SK-MEL-5 (cell line): Measurements from ENCODE around the gene METTL9. TPM values are rescaled to one million over a fixed set of nuclear protein-coding genes. Genes with fewer than 3 reads are reported as not detected.
A peak's percentile ranks its signal among the peaks of the same experiment; 100 is the strongest.
"Not testable (repeated sequence)": the region's sequence is repeated elsewhere in the genome, so short reads cannot be mapped to it uniquely, and the experiment has no call there.

Experiments used
- DNase-seq: peaks from one replicate; pipeline ENCODE4 v3.0.0-alpha.2; 2016; ENCODE audit warnings: low read depth, low spot score
- in situ Hi-C: cut with HindIII; loops from 2 replicates; pipeline ENCODE4 v1.10.0; 2016; ENCODE audit warnings: low sequenced_read_pairs, high pct_unique_total_duplicates, low pct_unique_long_range_greater_than_20kb
- polyA plus RNA-seq, 2 experiments: library from polyadenylated mRNA; depleted of rRNA; stranded (reverse); fragments of >200 nt; gene quantifications; 2 replicates each; pipeline ENCODE4 v1.2.3, GENCODE V29; 2015
- total RNA-seq: library from RNA; depleted of rRNA; stranded (reverse); fragments of >200 nt; shearing (Covaris generic); gene quantifications from 2 replicates; pipeline ENCODE4 v1.2.3, GENCODE V29; 2014; rRNA removed

Gene METTL9
- 792 and 883 TPM in 2 replicates for total RNA-seq
- 347 and 392 TPM in 2 replicates for polyA plus RNA-seq (2015; cell fraction: cytosol; rRNA removed)
- 144 and 222 TPM in 2 replicates for polyA plus RNA-seq (2015; cell fraction: nucleus; rRNA removed)

- in situ Hi-C loops: no loop called here
- peak; percentile 92 for DNase-seq
These were observed at the start of gene METTL9 for GRCh38 chr16:21599122-21600030. TSS of gene METTL9 (plus strand) at chr16:21599577. CDS start at chr16:21599734, 157 bp downstream.

GRCh38 chr16:21549975-21550374, 49.4 kb upstream of the METTL9 start:
- in situ Hi-C loops, DNase-seq: not testable (repeated sequence)

GRCh38 chr16:21550435-21550834, 48.9 kb upstream of the METTL9 start:
- in situ Hi-C loops, DNase-seq: not testable (repeated sequence)

- DNase-seq, in situ Hi-C loops: not testable (repeated sequence)
These were observed 48.3 kb upstream of the METTL9 start for GRCh38 chr16:21551076-21551475.

- DNase-seq, in situ Hi-C loops: not testable (repeated sequence)
These were observed 47.8 kb upstream of the METTL9 start for GRCh38 chr16:21551600-21551999.

GRCh38 chr16:21553481-21554296, 45.7 kb upstream of the METTL9 start:
- in situ Hi-C loops, DNase-seq: not testable (repeated sequence)

- DNase-seq: peak; percentile 88
- in situ Hi-C loops: no loop called here
These were observed 44.4 kb upstream of the METTL9 start for GRCh38 chr16:21554795-21555585.

GRCh38 chr16:21555621-21556020, 43.8 kb upstream of the METTL9 start:
- in situ Hi-C loops: not testable (repeated sequence)

GRCh38 chr16:21556026-21556595, 43.3 kb upstream of the METTL9 start:
- in situ Hi-C loops, DNase-seq: not testable (repeated sequence)

More at GRCh38 chr16:21555621-21556020, 43.8 kb upstream of the METTL9 start:
- DNase-seq: not testable (repeated sequence)

GRCh38 chr16:21556651-21557241, 42.6 kb upstream of the METTL9 start:
- in situ Hi-C loops, DNase-seq: not testable (repeated sequence)

GRCh38 chr16:21560462-21560861, 38.9 kb upstream of the METTL9 start:
- DNase-seq: no peak
- in situ Hi-C loops: no loop called here

GRCh38 chr16:21563676-21564075, 35.7 kb upstream of the METTL9 start:
- in situ Hi-C loops: no loop called here
- no peak for DNase-seq

GRCh38 chr16:21564367-21564766, 35.0 kb upstream of the METTL9 start:
- DNase-seq, in situ Hi-C loops: not testable (repeated sequence)

GRCh38 chr16:21565507-21565860, 33.9 kb upstream of the METTL9 start:
- in situ Hi-C loops: no loop called here

GRCh38 chr16:21565861-21566669, 33.3 kb upstream of the METTL9 start:
- in situ Hi-C loops: no loop called here
- no peak for DNase-seq

More at GRCh38 chr16:21565507-21565860, 33.9 kb upstream of the METTL9 start:
- DNase-seq: no peak

GRCh38 chr16:21566891-21567414, 32.4 kb upstream of the METTL9 start:
- DNase-seq: no peak
- in situ Hi-C loops: no loop called here
